B cell (primary cell): Measurements from ENCODE around the gene IKBKE. TPM values are rescaled to one million over a fixed set of nuclear protein-coding genes. Genes with fewer than 3 reads are reported as not detected.

Experiments used
- ATAC-seq: fragments of 200-7000 bp; cut with Tn5 transposase; one replicate; pipeline ENCODE4 v1.10.0; 2021; ENCODE audit warnings: low read depth, mild to moderate bottlenecking, moderate number of reproducible peaks, moderate library complexity
- CTCF ChIA-PET: fragments of 350-600 bp; sonication (Branson Sonifier 250); formaldehyde crosslinking; loops from one replicate; lab custom pipeline; 2021; ENCODE audit warnings: antibody characterized with exemption, inconsistent platforms; lab: Charles Lee
- POLR2A ChIA-PET: fragments of 350-600 bp; sonication (Branson Sonifier 250); formaldehyde crosslinking; loops from one replicate; lab custom pipeline; 2021; ENCODE audit warnings: antibody characterized with exemption; lab: Charles Lee
- DNase-seq: peaks from one replicate; pipeline ENCODE4 v3.0.0; 2013
- H2AFZ ChIP-seq: 2 replicates; pipeline ENCODE4 v1.6.1; 2012; ENCODE audit warnings: mild to moderate bottlenecking, low read depth, low read length; ENCODE audit not compliant: insufficient read depth, poor library complexity, severe bottlenecking
- H3K27ac ChIP-seq, 2 donors: 1 replicate in 1 of 2; 2 replicates in 1 of 2; pipeline ENCODE4 v1.5.1; 2012 to 2013; ENCODE audit warnings: low read length in 2 of 2, mild to moderate bottlenecking in 2 of 2, moderate library complexity in 1 of 2
- H3K27me3 ChIP-seq, 4 experiments: fragments of 200-600 bp in 1 of 4; sonication (generic) in 1 of 4; replicated peaks in 1 of 4; 1 replicate in 2 of 4; 2 replicates in 2 of 4; pipeline versions ENCODE4 v1.6.1 to v1.7.0; 2013 to 2016; ENCODE audit warnings: low read length in 3 of 4, mild to moderate bottlenecking in 2 of 4, mixed read lengths in 1 of 4, moderate library complexity in 1 of 4; ENCODE audit not compliant: insufficient read depth in 4 of 4, control insufficient read depth in 3 of 4; ENCODE audit errors: control extremely low read depth in 1 of 4
- H3K36me3 ChIP-seq, 2 experiments: replicated peaks in 1 of 2; 1 replicate in 1 of 2; 2 replicates in 1 of 2; pipeline versions ENCODE4 v1.6.1 to v1.7.1; 2013; ENCODE audit warnings: low read length in 1 of 2; ENCODE audit not compliant: insufficient read depth in 2 of 2, control insufficient read depth in 1 of 2; ENCODE audit errors: control extremely low read depth in 1 of 2, extremely low read depth in 1 of 2
- H3K4me1 ChIP-seq, 2 donors: fragments of 200-600 bp in 1 of 2; sonication (generic) in 1 of 2; 1 replicate in 1 of 2; 2 replicates in 1 of 2; pipeline versions ENCODE4 v1.5.1 to v1.6.1; 2013 to 2017; ENCODE audit warnings: low read length in 2 of 2; ENCODE audit not compliant: control insufficient read depth in 2 of 2, insufficient read depth in 2 of 2
- H3K4me2 ChIP-seq: replicated peaks from 2 replicates; pipeline ENCODE3; 2012; ENCODE audit warnings: mild to moderate bottlenecking, low read depth, low read length; ENCODE audit not compliant: poor library complexity, severe bottlenecking
- H3K4me3 ChIP-seq, 5 experiments: fragments of 200-600 bp in 1 of 5; sonication (generic) in 1 of 5; 1 replicate in 3 of 5; 2 replicates in 2 of 5; pipeline versions ENCODE4 v1.5.1 to v1.7.0; 2011 to 2016; ENCODE audit warnings: low read length in 4 of 5, mild to moderate bottlenecking in 4 of 5, low read depth in 2 of 5, control low read depth in 1 of 5, moderate library complexity in 1 of 5; ENCODE audit not compliant: insufficient read depth in 1 of 5; ENCODE audit errors: control extremely low read depth in 1 of 5, extremely low read depth in 1 of 5
- H3K79me2 ChIP-seq: fragments of 200-600 bp; sonication (generic); one replicate; pipeline ENCODE4 v1.6.0; 2016; ENCODE audit warnings: low read length; ENCODE audit not compliant: control insufficient read depth, insufficient read depth
- H3K9ac ChIP-seq: fragments of 200-600 bp; sonication (generic); 2 replicates; pipeline ENCODE4 v1.6.1; 2017; ENCODE audit warnings: mild to moderate bottlenecking, low read length, moderate library complexity
- H3K9me3 ChIP-seq, 3 donors: one replicate each; pipeline versions ENCODE4 v1.6.1 to v1.7.1; 2013; ENCODE audit warnings: low read length in 2 of 3; ENCODE audit not compliant: control insufficient read depth in 2 of 3, insufficient read depth in 1 of 3; ENCODE audit errors: control extremely low read depth in 1 of 3
- H4K20me1 ChIP-seq: 2 replicates; pipeline ENCODE4 v1.6.0; 2012; ENCODE audit warnings: mild to moderate bottlenecking, low read length; ENCODE audit not compliant: insufficient read depth, control insufficient read depth, poor library complexity, severe bottlenecking
- H3K27ac Mint-ChIP-seq: one replicate; pipeline ENCODE4 v1.8.0; 2021; ENCODE audit warnings: mixed read lengths
- H3K27me3 Mint-ChIP-seq: one replicate; pipeline ENCODE4 v1.8.0; 2021; ENCODE audit warnings: mixed read lengths
- H3K4me1 Mint-ChIP-seq: one replicate; pipeline ENCODE4 v1.8.0; 2021; ENCODE audit warnings: mixed read lengths
- H3K4me3 Mint-ChIP-seq: one replicate; pipeline ENCODE4 v1.8.0; 2021; ENCODE audit warnings: mixed read lengths
- H3K9me3 Mint-ChIP-seq: one replicate; pipeline ENCODE4 v1.8.0; 2022; ENCODE audit warnings: mixed read lengths; ENCODE audit not compliant: insufficient read depth
- EZH2 ChIP-seq: IDR thresholded peaks from 2 replicates; pipeline ENCODE4 v1.6.1; 2012; ENCODE audit warnings: borderline replicate concordance, low read depth, mild to moderate bottlenecking, moderate library complexity, low read length; ENCODE audit not compliant: insufficient read depth, poor library complexity, severe bottlenecking
- WGBS: methylation state at CpG from one replicate; pipeline ENCODE4 v1.1.5; 2013; ENCODE audit warnings: missing lambda C conversion rate; ENCODE audit not compliant: insufficient coverage; 5-methylcytosine and 5-hydroxymethylcytosine counted together
- intact Hi-C: fragments of 100-400 bp; cut with micrococcal nuclease; formaldehyde crosslinking; loops from one replicate; pipeline ENCODE4 v1.10.0; 2022
- polyA plus RNA-seq: library from polyadenylated mRNA; depleted of rRNA; stranded (reverse); fragments of >200 nt; gene quantifications from 2 replicates; pipeline ENCODE4 v1.2.3, GENCODE V29; 2012
- total RNA-seq, 2 donors: library from RNA; stranded (reverse); fragments of 120-200 nt in 1 of 2; gene quantifications; 1 replicate in 1 of 2; 2 replicates in 1 of 2; pipeline versions ENCODE4 v1.2.3 to v1.2.4, GENCODE V29; 2013 to 2022
- TF ChIP-seq, protein P1 (sequence below): fragments of 200-600 bp; IDR thresholded peaks from one replicate; pipeline ENCODE4 v1.8.0; 2022; ENCODE audit warnings: antibody characterized with exemption, mild to moderate bottlenecking

The IKBKE gene
- total and polyA plus RNA-seq, 2 donors (not counting 1 experiment from before 2014, with no cell fraction given): 40.8 to 55.4 TPM

- Histone ChIP-seq H3K4me2 (no peak overlapping the region), H3K9me3 (no peaks in the 10 kb centered on the region), H3K79me2 (no peaks in the 10 kb centered on the region), H3K4me1 (no peaks in the 10 kb centered on the region), H3K27me3 (no peaks in the 10 kb centered on the region), H3K9ac (no peak overlapping the region), H3K27ac (no peak overlapping the region), H4K20me1 (no peaks in the 10 kb centered on the region), H2AFZ (no peak overlapping the region), H3K36me3 (no peaks in the 10 kb centered on the region), H3K4me3 (no peak overlapping the region)
- ATAC-seq (no peak), DNase-seq (no peak)
- H3K27ac Mint-ChIP-seq: no peak overlapping the region
- H3K27me3 Mint-ChIP-seq: no peaks in the 10 kb centered on the region
- no peak overlapping the region for H3K4me3 Mint-ChIP-seq
- 100% methylated on average over 2 of the region's 5 CpGs for WGBS
- H3K9me3 Mint-ChIP-seq: no peaks in the 10 kb centered on the region
- CTCF ChIA-PET: no interaction called here
- TF ChIP-seq EZH2: no peak
- TF ChIP-seq, protein P1, sequence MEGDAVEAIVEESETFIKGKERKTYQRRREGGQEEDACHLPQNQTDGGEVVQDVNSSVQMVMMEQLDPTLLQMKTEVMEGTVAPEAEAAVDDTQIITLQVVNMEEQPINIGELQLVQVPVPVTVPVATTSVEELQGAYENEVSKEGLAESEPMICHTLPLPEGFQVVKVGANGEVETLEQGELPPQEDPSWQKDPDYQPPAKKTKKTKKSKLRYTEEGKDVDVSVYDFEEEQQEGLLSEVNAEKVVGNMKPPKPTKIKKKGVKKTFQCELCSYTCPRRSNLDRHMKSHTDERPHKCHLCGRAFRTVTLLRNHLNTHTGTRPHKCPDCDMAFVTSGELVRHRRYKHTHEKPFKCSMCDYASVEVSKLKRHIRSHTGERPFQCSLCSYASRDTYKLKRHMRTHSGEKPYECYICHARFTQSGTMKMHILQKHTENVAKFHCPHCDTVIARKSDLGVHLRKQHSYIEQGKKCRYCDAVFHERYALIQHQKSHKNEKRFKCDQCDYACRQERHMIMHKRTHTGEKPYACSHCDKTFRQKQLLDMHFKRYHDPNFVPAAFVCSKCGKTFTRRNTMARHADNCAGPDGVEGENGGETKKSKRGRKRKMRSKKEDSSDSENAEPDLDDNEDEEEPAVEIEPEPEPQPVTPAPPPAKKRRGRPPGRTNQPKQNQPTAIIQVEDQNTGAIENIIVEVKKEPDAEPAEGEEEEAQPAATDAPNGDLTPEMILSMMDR: no peak
- intact Hi-C loops: no loop called here
- POLR2A ChIA-PET: no interaction called here
- no peaks in the 10 kb centered on the region for H3K4me1 Mint-ChIP-seq
Observed at GRCh38 chr1:206524739-206525364, 54.6 kb downstream of the IKBKE start.

GRCh38 chr1:206526064-206526911 is 56.0 kb downstream of the IKBKE start:
- H3K79me2 ChIP-seq: no peaks in the 10 kb centered on the region
- H3K27me3 ChIP-seq: no peaks in the 10 kb centered on the region
- no peaks in the 10 kb centered on the region for H3K9me3 ChIP-seq
- no peak overlapping the region for H3K4me3 ChIP-seq
- no peaks in the 10 kb centered on the region for H3K36me3 ChIP-seq
- POLR2A ChIA-PET: no interaction called here
- Mint-ChIP-seq H3K4me1 (no peaks in the 10 kb centered on the region), H3K27ac (no peak overlapping the region), H3K27me3 (no peaks in the 10 kb centered on the region), H3K9me3 (no peaks in the 10 kb centered on the region), H3K4me3 (no peak overlapping the region)
- intact Hi-C loops: no loop called here
- DNase-seq: no peak
- 56% methylated on average over 4 of the region's 6 CpGs for WGBS
- TF ChIP-seq, protein P1: no peak
- no peak for TF ChIP-seq EZH2
- H4K20me1 ChIP-seq: no peaks in the 10 kb centered on the region
- no peaks in the 10 kb centered on the region for H3K4me1 ChIP-seq
- ATAC-seq: no peak
- CTCF ChIA-PET: interaction anchor here (1.0 kb wide), 1 partner anchor 19 kb away, joined by 4 read pairs; no protein-coding TSS in a partner anchor
- no peak overlapping the region for H3K4me2 ChIP-seq
- H2AFZ ChIP-seq: no peak overlapping the region
- no peak overlapping the region for H3K27ac ChIP-seq
- H3K9ac ChIP-seq: no peak overlapping the region
